Suprapubic skin (tissue), 4 donors: Measurements from ENCODE around the gene RAB3GAP1. TPM values are rescaled to one million over a fixed set of nuclear protein-coding genes. Genes with fewer than 3 reads are reported as not detected.

Source experiments
- DNase-seq, 2 donors: peaks; one replicate each; pipeline ENCODE4 v3.0.0-alpha.2; 2019; ENCODE audit warnings: low spot score in 2 of 2
- H3K27ac ChIP-seq: fragments of 200-600 bp; sonication (generic); one replicate; pipeline ENCODE4 v1.5.1; 2019
- H3K27me3 ChIP-seq: fragments of 200-600 bp; sonication (generic); one replicate; pipeline ENCODE4 v1.5.1; 2019
- H3K36me3 ChIP-seq: fragments of 200-600 bp; sonication (generic); one replicate; pipeline ENCODE4 v1.5.1; 2019
- H3K4me1 ChIP-seq: fragments of 200-600 bp; sonication (generic); one replicate; pipeline ENCODE4 v1.5.1; 2019
- H3K4me3 ChIP-seq: fragments of 200-600 bp; sonication (generic); one replicate; pipeline ENCODE4 v1.5.1; 2019; ENCODE audit warnings: mild to moderate bottlenecking
- H3K9me3 ChIP-seq: fragments of 200-600 bp; sonication (generic); one replicate; pipeline ENCODE4 v1.5.1; 2019
- CTCF ChIP-seq, 2 donors: fragments of 200-600 bp in 1 of 2; fragments of 450-650 bp in 1 of 2; sonication (generic) in 1 of 2; IDR thresholded peaks; one replicate each; pipeline ENCODE4 v1.5.1; 2016 to 2019; ENCODE audit warnings: antibody characterized with exemption in 2 of 2, mild to moderate bottlenecking in 1 of 2, moderate library complexity in 1 of 2
- EP300 ChIP-seq: sonication (generic); formaldehyde crosslinking; IDR thresholded peaks from one replicate; pipeline ENCODE4 v1.6.1; 2017; ENCODE audit warnings: antibody characterized with exemption
- POLR2A ChIP-seq, 2 donors: fragments of 450-650 bp; IDR thresholded peaks; one replicate each; pipeline ENCODE4 v1.6.1; 2017; ENCODE audit warnings: antibody characterized with exemption in 2 of 2, mild to moderate bottlenecking in 2 of 2, moderate library complexity in 2 of 2
- POLR2AphosphoS5 ChIP-seq, 3 donors: sonication (generic); formaldehyde crosslinking; IDR thresholded peaks; one replicate each; pipeline ENCODE4 v1.6.1; 2017; ENCODE audit warnings: antibody characterized with exemption in 3 of 3
- WGBS: methylation state at CpG from one replicate; pipeline ENCODE4 v1.1.5; 2018; 5-methylcytosine and 5-hydroxymethylcytosine counted together
- total RNA-seq, 4 donors: library from RNA; depleted of rRNA; stranded (reverse); fragments of >200 nt; gene quantifications; one replicate each; pipeline ENCODE4 v1.1.0, GENCODE V29; 2016

RAB3GAP1 gene
- total RNA-seq, 4 donors from 2014 or later = 36.8 to 62.0 (median 52.6) TPM

DNA sequence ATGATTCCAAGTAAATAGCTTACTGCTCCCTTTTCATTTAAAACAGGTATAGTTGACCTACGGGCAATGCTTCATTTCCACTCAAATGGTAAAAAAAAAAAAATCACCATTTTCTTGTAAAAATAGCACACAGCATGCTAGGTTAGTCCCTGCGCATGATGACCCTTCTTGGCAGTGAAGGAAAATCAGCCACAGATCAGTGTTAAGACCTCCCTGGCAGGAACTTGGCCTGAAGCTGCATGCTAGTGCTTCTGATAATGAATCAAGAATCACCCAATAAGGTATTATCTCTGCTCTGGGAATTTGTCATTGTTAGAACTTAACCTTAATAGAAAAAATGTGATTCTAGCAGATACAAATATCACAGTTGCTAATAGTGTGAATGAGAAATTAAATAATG, 166.3 kb downstream of the RAB3GAP1 start:
- 100% methylated on average over 2 of the region's 2 CpGs for WGBS
- H3K27me3 ChIP-seq = no peaks in the 10 kb centered on the region
- TF ChIP-seq CTCF (IDR thresholded peaks at IDR 0.05) = no peak
- no peak for TF ChIP-seq POLR2A (IDR thresholded peaks at IDR 0.05)
- TF ChIP-seq EP300 = no peak
- no peak for TF ChIP-seq POLR2AphosphoS5 (IDR thresholded peaks at IDR 0.05)
- no peak overlapping the region for H3K27ac ChIP-seq
- no peak overlapping the region for H3K4me3 ChIP-seq
- peaks cover 5% of the 10 kb centered on the region for H3K36me3 ChIP-seq
- DNase-seq = no peak
- H3K4me1 ChIP-seq = no peaks in the 10 kb centered on the region
- H3K9me3 ChIP-seq = no peaks in the 10 kb centered on the region

- no peak for DNase-seq
- TF ChIP-seq CTCF (IDR thresholded peaks at IDR 0.05) = no peak
- TF ChIP-seq EP300 = no peak
- no peak for TF ChIP-seq POLR2AphosphoS5 (IDR thresholded peaks at IDR 0.05)
- TF ChIP-seq POLR2A (IDR thresholded peaks at IDR 0.05) = no peak
- no peak overlapping the region for H3K4me3 ChIP-seq
- H3K9me3 ChIP-seq = no peaks in the 10 kb centered on the region
- H3K4me1 ChIP-seq = no peaks in the 10 kb centered on the region
- WGBS = 91% methylated on average over 1 of the region's 1 CpG
- H3K27ac ChIP-seq = no peak overlapping the region
- no peaks in the 10 kb centered on the region for H3K27me3 ChIP-seq
- peaks cover 5% of the 10 kb centered on the region for H3K36me3 ChIP-seq
Observed at GRCh38 chr2:135219226-135219625, 167.1 kb downstream of the RAB3GAP1 start.

Other genes with a start within 250 kb of the RAB3GAP1 start
- gene ACMSD, start 213.7 kb upstream of the RAB3GAP1 start, total RNA-seq = under 1 TPM in 1 of 4 donors, not detected in 3; 0.56 TPM
- 10 to 100 TPM; 24.0 to 55.8 (median 33.0) TPM for gene CCNT2, start 133.5 kb upstream of the RAB3GAP1 start, total RNA-seq
- not detected for gene MAP3K19, start 4.8 kb upstream of the RAB3GAP1 start, total RNA-seq